Measurements from ENCODE around the gene VPS13D. TPM values are rescaled to one million over a fixed set of nuclear protein-coding genes. Genes with fewer than 3 reads are reported as not detected.
A peak's percentile ranks its signal among the peaks of the same experiment; 100 is the strongest.

Gene VPS13D
- 10 to 100 TPM; 54.0 to 63.3 TPM for total RNA-seq

GRCh38 chr1:12229835-12230548 is at the start of gene VPS13D:
VPS13D (plus strand) TSS chr1:12230030; CDS start chr1:12234267, 4,237 bp downstream.
- intact Hi-C loops (cut with DNase I), result no loop called here
- TF ChIP-seq CTCF (IDR thresholded peaks at IDR 0.05) (peak; percentile 82 to 99 (median 94)), POLR2A (IDR thresholded peaks at IDR 0.05) (peak in 2 of 3 donors; percentile 16 to 34)

GRCh38 chr1:12180315-12180714 is 49.5 kb upstream of the VPS13D start:
- peak overlapping the region in 2 of 4 donors; percentile 53 to 74 for H3K27ac ChIP-seq
- peak in 3 of 4 donors; percentile 31 to 82 (median 40) for DNase-seq
- intact Hi-C loops (cut with DNase I), result no loop called here

More at GRCh38 chr1:12229835-12230548, at the start of gene VPS13D:
- DNase-seq (peak; percentile 82 to 88 (median 85)), ATAC-seq (peak; percentile 88)
- H3K4me3 ChIP-seq, result peak within 1 kb of the TSS; percentile 87 to 96
- H3K27me3 ChIP-seq, result no peaks in the 10 kb centered on the region
- H3K9me3 ChIP-seq, result no peaks in the 10 kb centered on the region
- peak within 1 kb of the TSS; percentile 84 to 92 (median 88) for H3K27ac ChIP-seq
- H3K36me3 ChIP-seq (replicated peaks in 1 of 2; ENCODE audit: insufficient read depth in 1 of 2, low read depth in 2 of 2), result no peaks in the 10 kb centered on the region
- H3K4me1 ChIP-seq, result peaks cover 13% of the 10 kb centered on the region
- WGBS, 2 donors, result 0% methylated on average over 77 of the region's 77 CpGs; no CpG with 5 or more reads in 1 of the 2 donors

GRCh38 chr1:12180903-12181302 is 48.9 kb upstream of the VPS13D start:
- peak overlapping the region in 2 of 4 donors; percentile 53 to 74 for H3K27ac ChIP-seq
- no peaks in the 10 kb centered on the region for H3K27me3 ChIP-seq
- ATAC-seq (no peak), DNase-seq (no peak)
- H3K4me3 ChIP-seq, result no peak overlapping the region
- H3K9me3 ChIP-seq, result no peaks in the 10 kb centered on the region
- H3K4me1 ChIP-seq, result peaks cover 22% of the 10 kb centered on the region
- WGBS, 2 donors, result 66 to 80% methylated on average over 4 to 7 of the region's 7 CpGs
- intact Hi-C loops (cut with DNase I), result no loop called here
- TF ChIP-seq CTCF (IDR thresholded peaks at IDR 0.05) (no peak), POLR2A (IDR thresholded peaks at IDR 0.05) (no peak)
- no peaks in the 10 kb centered on the region for H3K36me3 ChIP-seq (replicated peaks in 1 of 2; ENCODE audit: insufficient read depth in 1 of 2, low read depth in 2 of 2)

More at GRCh38 chr1:12180315-12180714, 49.5 kb upstream of the VPS13D start:
- TF ChIP-seq POLR2A (IDR thresholded peaks at IDR 0.05), result no peak
- TF ChIP-seq CTCF (IDR thresholded peaks at IDR 0.05), result no peak
- Histone ChIP-seq H3K4me1 (peaks cover 22% of the 10 kb centered on the region), H3K36me3 (replicated peaks in 1 of 2; ENCODE audit: insufficient read depth in 1 of 2, low read depth in 2 of 2) (no peaks in the 10 kb centered on the region), H3K9me3 (no peaks in the 10 kb centered on the region), H3K4me3 (no peak overlapping the region), H3K27me3 (no peaks in the 10 kb centered on the region)
- ATAC-seq, result no peak
- 55 to 65% methylated on average over 9 to 10 of the region's 10 CpGs for WGBS, 2 donors

GRCh38 chr1:12181568-12181967 is 48.3 kb upstream of the VPS13D start:
- H3K9me3 ChIP-seq, result no peaks in the 10 kb centered on the region
- H3K27me3 ChIP-seq, result no peaks in the 10 kb centered on the region
- ATAC-seq (no peak), DNase-seq (no peak)
- no peak overlapping the region for H3K4me3 ChIP-seq
- no peak for TF ChIP-seq POLR2A (IDR thresholded peaks at IDR 0.05)
- intact Hi-C loops (cut with DNase I), result no loop called here
- H3K36me3 ChIP-seq (replicated peaks in 1 of 2; ENCODE audit: insufficient read depth in 1 of 2, low read depth in 2 of 2), result no peaks in the 10 kb centered on the region
- no peak overlapping the region for H3K27ac ChIP-seq
- H3K4me1 ChIP-seq, result peaks cover 22% of the 10 kb centered on the region
- WGBS, 2 donors, result 75 to 82% methylated on average over 5 to 7 of the region's 7 CpGs

GRCh38 chr1:12182410-12182984 is 47.3 kb upstream of the VPS13D start:
- no peak overlapping the region for H3K4me3 ChIP-seq
- H3K27me3 ChIP-seq, result no peaks in the 10 kb centered on the region
- H3K9me3 ChIP-seq, result no peaks in the 10 kb centered on the region
- peaks cover 22% of the 10 kb centered on the region for H3K4me1 ChIP-seq
- DNase-seq, result no peak
- TF ChIP-seq POLR2A (IDR thresholded peaks at IDR 0.05) (no peak), CTCF (IDR thresholded peaks at IDR 0.05) (no peak)
- intact Hi-C loops (cut with DNase I), result no loop called here
- H3K27ac ChIP-seq, result peak overlapping the region in 1 of 4 donors; percentile 80
- no peaks in the 10 kb centered on the region for H3K36me3 ChIP-seq (replicated peaks in 1 of 2; ENCODE audit: insufficient read depth in 1 of 2, low read depth in 2 of 2)
- WGBS, 2 donors, result 38 to 41% methylated on average over 4 of the region's 4 CpGs
- no peak for ATAC-seq

Measured in body of pancreas (tissue), 4 donors.